RKO (cell line): ENCODE results near the gene CDKN2B-AS1.
"Not testable (repeated sequence)": the region's sequence is repeated elsewhere in the genome, so short reads cannot be mapped to it uniquely, and the experiment has no call there.

Experiments used
- DNase-seq: peaks from one replicate; pipeline ENCODE4 v3.0.0-alpha.2; 2016; ENCODE audit warnings: low spot score

The CDKN2B-AS1 gene

DNA sequence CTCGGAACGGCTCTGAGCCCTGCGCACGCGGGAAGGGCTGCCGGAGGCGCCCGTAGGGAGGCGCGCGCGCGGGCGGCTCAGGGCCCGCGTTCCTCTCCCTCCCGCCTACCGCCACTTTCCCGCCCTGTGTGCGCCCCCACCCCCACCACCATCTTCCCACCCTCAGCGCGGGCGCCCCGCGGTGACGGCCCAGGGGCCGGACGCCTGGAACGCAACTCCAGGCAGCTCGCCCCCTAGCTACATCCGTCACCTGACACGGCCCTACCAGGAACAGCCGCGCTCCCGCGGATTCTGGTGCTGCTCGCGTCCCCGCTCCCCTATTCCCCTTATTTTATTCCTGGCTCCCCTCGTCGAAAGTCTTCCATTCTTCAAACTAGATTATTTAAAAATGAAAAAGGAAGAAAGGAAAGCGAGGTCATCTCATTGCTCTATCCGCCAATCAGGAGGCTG lies at the start of gene CDKN2B-AS1:
Gene CDKN2B-AS1 (plus strand): TSS at position 236 of the 450 bp plus-strand sequence.
- DNase-seq: no peak

DNA sequence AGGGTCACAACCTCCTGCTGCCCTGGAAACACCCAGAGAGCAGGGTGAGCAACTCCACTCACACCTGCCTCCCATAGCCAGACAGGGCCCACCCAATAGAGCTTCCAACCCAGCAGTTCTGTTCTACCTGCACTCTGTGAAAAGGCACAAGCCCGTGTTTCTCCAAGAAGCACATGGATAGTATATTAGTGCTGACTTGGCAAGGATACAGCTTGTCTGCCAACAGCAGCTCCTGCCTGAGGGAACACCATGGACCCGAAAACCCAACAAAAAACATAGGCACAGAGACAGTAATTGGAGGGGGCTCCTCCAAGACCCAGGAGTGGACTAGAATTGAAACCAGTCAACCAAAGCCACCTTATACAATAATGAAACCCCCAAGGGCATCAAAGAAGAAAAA lies 49.0 kb upstream of the CDKN2B-AS1 start:
- no peak for DNase-seq

DNA sequence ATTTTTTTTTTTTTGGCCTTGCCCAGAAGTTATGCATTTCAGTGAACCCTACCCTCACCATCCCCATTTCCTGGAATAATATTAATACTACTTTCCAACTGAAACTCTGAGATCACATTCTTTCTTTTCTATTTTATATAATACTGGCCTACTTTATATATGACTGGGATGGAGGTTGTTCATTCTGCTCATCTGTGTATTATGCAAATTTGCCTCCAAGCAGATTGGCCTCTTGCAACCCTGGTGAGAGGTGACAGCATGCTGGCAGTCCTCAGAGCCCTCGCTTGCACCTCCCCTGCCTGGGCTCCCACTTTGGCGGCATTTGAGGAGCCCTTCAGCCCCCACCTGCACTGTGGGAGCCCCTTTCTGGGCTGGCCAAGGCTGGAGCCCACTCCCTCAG lies 35.8 kb upstream of the CDKN2B-AS1 start:
- DNase-seq: no peak

DNA sequence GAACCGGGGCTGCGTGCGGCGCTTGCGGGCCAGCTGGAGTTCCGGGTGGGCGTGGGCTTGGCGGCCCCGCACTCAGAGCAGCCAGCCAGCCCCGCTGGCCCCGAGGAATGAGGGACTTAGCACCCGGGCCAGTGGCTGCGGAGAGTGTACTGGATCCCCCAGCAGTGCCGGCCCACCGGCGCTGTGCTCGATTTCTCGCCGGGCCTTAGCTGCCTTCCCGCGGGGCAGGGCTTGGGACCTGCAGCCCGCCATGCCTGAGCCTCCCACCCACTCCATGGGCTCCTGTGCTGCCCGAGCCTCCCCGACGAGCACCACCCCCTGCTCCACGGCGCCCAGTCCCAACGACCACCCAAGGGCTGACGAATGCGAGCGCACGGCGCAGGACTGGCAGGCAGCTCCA lies 35.3 kb upstream of the CDKN2B-AS1 start:
- DNase-seq: not testable (repeated sequence)

DNA sequence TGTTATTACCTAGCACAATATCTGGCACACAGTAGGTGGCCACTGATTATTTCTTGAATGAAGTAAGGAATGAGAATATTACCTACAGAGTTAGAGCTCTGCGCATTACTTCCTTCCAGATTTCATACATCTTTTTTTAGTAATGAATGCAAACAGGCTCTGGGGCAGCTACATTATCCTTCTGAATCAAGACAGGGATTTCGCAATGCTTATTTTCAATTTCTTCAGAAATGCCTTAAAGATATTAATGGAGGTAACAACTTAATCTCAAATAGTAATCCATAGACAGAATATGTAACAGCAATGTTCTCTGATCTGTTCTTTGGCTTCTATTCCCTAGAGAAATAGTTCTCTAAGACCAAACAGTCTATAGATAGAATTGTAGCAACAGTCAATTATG lies 33.0 kb upstream of the CDKN2B-AS1 start:
- no peak for DNase-seq

- no peak for DNase-seq
Observed at GRCh38 chr9:21964925-21965385, 29.6 kb upstream of the CDKN2B-AS1 start.

GRCh38 chr9:21965401-21965951 lies 29.1 kb upstream of the CDKN2B-AS1 start:
- DNase-seq: no peak

DNA sequence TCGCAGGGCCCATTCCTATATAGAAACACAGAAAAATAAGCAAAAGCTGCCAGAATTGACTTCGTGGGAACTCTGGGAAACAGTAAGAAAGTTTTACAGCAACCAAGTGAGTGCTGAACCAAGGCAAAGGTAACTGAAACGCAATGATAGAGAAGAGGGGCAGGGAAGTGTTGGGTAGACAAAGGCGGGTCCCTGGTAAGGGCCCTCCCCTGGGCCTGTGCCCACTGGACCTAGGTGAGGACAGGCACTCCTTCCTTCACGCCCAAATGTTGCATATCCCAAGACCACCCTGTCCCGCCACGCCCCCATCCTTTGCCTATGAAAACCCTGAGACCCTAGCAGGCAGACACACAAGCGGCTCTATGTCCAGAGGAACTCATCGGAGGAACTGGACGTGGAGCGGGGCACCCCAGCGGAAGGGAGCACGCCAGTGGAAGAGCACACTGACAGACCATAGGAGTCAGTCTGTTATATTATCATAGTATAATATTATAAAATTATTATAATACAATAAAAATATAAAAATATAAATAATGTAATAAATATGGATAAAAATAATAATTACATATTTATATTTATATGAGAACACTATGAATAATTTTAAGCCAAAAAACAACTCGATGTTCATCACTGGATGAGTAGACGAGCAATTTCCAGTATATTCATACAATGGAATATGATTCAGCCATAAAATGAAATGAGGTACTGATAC lies 28.3 kb upstream of the CDKN2B-AS1 start:
- no peak for DNase-seq

DNA sequence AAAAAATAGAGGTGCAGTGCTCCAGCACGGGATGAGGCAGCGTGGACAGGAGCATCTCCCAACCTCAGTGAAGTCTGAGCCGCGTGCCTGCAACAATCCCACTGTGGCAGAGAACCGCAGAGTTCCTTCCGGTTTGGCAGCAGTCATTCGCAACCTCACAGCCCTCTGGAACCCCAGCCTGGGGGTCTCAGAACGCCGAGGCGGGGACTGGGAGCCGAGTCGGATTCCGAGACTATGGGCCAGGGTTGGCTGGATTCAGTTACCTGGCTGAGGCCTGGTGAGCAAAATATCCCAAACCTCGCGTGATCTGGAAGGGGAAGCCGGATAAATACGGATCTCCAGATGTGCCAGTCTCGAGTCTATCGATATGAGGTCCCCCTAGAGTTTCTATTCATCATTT lies 27.4 kb upstream of the CDKN2B-AS1 start:
- no peak for DNase-seq

- no peak for DNase-seq
Observed at GRCh38 chr9:21967702-21968101, 26.9 kb upstream of the CDKN2B-AS1 start.

GRCh38 chr9:21968331-21969010 lies 26.1 kb upstream of the CDKN2B-AS1 start:
- no peak for DNase-seq

- DNase-seq: no peak
Observed at GRCh38 chr9:21969011-21969940, 25.3 kb upstream of the CDKN2B-AS1 start.

GRCh38 chr9:21969951-21970799 lies 24.4 kb upstream of the CDKN2B-AS1 start:
- DNase-seq: no peak

GRCh38 chr9:21970800-21971640 lies 23.6 kb upstream of the CDKN2B-AS1 start:
- no peak for DNase-seq

- no peak for DNase-seq
Observed at GRCh38 chr9:21972361-21972760, 22.2 kb upstream of the CDKN2B-AS1 start.

GRCh38 chr9:21974343-21974721 lies 20.3 kb upstream of the CDKN2B-AS1 start:
- DNase-seq: no peak

GRCh38 chr9:21974722-21975409 lies 19.7 kb upstream of the CDKN2B-AS1 start:
- DNase-seq: no peak

- no peak for DNase-seq
Observed at GRCh38 chr9:21976334-21976875, 18.2 kb upstream of the CDKN2B-AS1 start.

GRCh38 chr9:21982391-21982790 lies 12.2 kb upstream of the CDKN2B-AS1 start:
- DNase-seq: no peak
